Hepatocyte (in vitro differentiated cells): ENCODE data around the gene METTL25.

ENCODE experiments used
- EZH2 ChIP-seq: fragments of 200-600 bp; sonication (generic); IDR thresholded peaks from 2 replicates; pipeline ENCODE4 v1.6.1; 2016; ENCODE audit warnings: antibody characterized with exemption, mild to moderate bottlenecking, borderline replicate concordance
- EZH2phosphoT487 ChIP-seq: fragments of 200-600 bp; sonication (generic); IDR thresholded peaks from one replicate; pipeline ENCODE4 v1.6.1; 2018; ENCODE audit warnings: antibody characterized with exemption, mild to moderate bottlenecking, low read depth, moderate library complexity; ENCODE audit not compliant: unreplicated experiment, severe bottlenecking
- TF ChIP-seq, protein P1 (sequence below): fragments of 200-600 bp; sonication (generic); IDR thresholded peaks from 2 replicates; pipeline ENCODE4 v1.5.1; 2016; ENCODE audit warnings: antibody characterized with exemption, mild to moderate bottlenecking; ENCODE audit not compliant: poor library complexity

DNA sequence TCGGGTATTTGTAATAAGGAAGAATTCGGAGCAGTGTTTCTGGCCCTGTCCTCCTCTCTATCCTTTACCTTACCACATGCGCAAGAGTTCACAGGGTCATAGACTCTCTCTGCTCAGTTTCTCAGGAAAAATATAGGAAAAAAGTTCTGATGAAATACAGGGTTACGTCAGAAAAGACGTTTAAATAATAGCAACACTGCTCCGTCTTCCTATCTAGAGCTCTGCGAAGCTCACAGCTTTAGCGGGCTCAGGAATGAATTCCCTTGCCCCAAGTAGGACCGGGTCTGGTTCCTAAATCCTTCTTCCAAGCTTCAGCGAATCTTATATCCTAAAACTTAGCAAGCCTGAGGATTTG, 507 bp upstream of the METTL25 start:
- TF ChIP-seq, protein P1, sequence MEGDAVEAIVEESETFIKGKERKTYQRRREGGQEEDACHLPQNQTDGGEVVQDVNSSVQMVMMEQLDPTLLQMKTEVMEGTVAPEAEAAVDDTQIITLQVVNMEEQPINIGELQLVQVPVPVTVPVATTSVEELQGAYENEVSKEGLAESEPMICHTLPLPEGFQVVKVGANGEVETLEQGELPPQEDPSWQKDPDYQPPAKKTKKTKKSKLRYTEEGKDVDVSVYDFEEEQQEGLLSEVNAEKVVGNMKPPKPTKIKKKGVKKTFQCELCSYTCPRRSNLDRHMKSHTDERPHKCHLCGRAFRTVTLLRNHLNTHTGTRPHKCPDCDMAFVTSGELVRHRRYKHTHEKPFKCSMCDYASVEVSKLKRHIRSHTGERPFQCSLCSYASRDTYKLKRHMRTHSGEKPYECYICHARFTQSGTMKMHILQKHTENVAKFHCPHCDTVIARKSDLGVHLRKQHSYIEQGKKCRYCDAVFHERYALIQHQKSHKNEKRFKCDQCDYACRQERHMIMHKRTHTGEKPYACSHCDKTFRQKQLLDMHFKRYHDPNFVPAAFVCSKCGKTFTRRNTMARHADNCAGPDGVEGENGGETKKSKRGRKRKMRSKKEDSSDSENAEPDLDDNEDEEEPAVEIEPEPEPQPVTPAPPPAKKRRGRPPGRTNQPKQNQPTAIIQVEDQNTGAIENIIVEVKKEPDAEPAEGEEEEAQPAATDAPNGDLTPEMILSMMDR, result no peak
- no peak for TF ChIP-seq EZH2
- no peak for TF ChIP-seq EZH2phosphoT487
